ENCODE data around the gene RHOG. TPM values are rescaled to one million over a fixed set of nuclear protein-coding genes. Genes with fewer than 3 reads are reported as not detected.
A peak's percentile ranks its signal among the peaks of the same experiment; 100 is the strongest.
"Not testable (repeated sequence)": the region's sequence is repeated elsewhere in the genome, so short reads cannot be mapped to it uniquely, and the experiment has no call there.

The RHOG gene
- total RNA-seq, 2 experiments from 2014 or later: 158 to 172 TPM

DNA sequence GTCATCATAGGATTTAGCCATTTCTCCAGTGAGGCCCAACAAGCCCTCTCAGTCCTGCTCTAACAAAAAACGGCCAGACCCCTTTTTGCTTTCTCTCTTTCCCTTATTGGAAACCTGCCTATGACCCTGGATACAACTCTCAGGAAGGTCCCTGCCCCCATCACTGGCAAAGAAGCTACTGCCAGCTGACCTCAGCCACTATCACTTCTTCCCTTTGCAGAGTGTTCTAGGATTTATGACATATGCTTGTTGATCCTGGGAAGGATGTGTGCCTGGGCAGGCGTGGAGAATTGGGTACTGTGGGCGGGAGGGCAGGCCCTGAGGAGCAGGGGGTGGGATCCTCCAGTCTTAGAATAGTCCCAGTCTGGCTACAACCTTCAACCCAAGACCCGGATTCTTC is 24.9 kb downstream of the RHOG start:
- H3K27ac Mint-ChIP-seq: no peak overlapping the region
- DNase-seq: no peak
- POLR2A ChIA-PET: no interaction called here
- CTCF ChIA-PET: interaction anchor here (0.9 to 1.7 kb wide), 3 partner anchors 9 to 257 kb away, joined by 3 to 5 read pairs (median 3); no protein-coding TSS in a partner anchor
- peaks cover 3% of the 10 kb centered on the region for H3K4me1 Mint-ChIP-seq
- H3K36me3 Mint-ChIP-seq (ENCODE audit: low read depth): peaks cover 3% of the 10 kb centered on the region
- H3K9me3 Mint-ChIP-seq: no peaks in the 10 kb centered on the region
- H3K4me3 Mint-ChIP-seq: no peak overlapping the region
- H3K27me3 Mint-ChIP-seq: no peaks in the 10 kb centered on the region

DNA sequence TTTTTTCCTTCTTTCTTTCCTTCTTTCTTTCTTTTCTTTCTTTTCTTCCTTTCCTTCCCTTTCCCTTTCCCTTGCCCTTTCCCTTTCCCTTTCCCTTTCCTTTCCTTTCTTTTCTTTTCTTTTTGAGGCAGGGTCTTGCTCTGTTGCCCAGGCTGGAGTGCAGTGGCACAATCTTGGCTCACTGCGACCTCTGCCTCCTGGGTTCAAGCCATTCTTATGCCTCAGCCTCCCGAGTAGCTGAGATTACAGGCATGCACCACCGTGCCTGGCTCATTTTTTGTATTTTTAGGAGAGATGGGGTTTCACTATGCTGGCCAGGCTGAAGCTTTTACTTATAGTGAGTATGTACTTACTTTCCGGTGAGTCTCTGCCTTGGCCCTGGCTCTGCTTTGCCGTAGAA is 25.9 kb downstream of the RHOG start:
- H3K27me3 Mint-ChIP-seq; DNase-seq; H3K4me1 Mint-ChIP-seq; H3K9me3 Mint-ChIP-seq; POLR2A ChIA-PET; H3K4me3 Mint-ChIP-seq; H3K36me3 Mint-ChIP-seq (ENCODE audit: low read depth): not testable (repeated sequence)
- peak overlapping the region; percentile 47 for H3K27ac Mint-ChIP-seq
- CTCF ChIA-PET: interaction anchor here (1.3 to 3.2 kb wide), 4 partner anchors 8 to 39 kb away, joined by 3 to 9 read pairs (median 7); partner anchors contain the start of gene RHOG

DNA sequence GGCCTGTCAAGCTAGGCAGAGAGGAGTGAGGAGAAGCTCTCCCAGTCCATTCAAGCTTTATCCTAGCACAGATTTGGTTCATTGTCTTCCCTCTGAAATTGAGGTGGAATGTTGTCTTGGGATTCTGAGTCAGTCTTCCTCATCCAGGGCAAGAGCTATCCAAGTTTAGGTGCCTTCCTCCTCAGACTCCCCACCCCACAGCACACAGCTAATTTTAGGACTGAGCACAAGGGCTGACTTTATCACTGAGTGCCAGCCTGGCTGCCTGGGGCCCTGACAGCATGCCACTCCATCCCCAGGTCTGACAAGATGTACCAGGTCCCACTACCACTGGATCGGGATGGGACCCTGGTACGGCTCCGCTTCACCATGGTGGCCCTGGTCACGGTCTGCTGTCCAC is 29.8 kb downstream of the RHOG start:
- Mint-ChIP-seq H3K27ac (no peak overlapping the region), H3K9me3 (no peaks in the 10 kb centered on the region), H3K36me3 (ENCODE audit: low read depth) (no peaks in the 10 kb centered on the region), H3K4me3 (no peak overlapping the region), H3K4me1 (peaks cover 25% of the 10 kb centered on the region), H3K27me3 (no peaks in the 10 kb centered on the region)
- POLR2A ChIA-PET: no interaction called here
- no peak for DNase-seq
- CTCF ChIA-PET: interaction anchor here (0.7 to 5.3 kb wide), 6 partner anchors 8 to 262 kb away, joined by 3 to 38 read pairs (median 4); partner anchors contain the start of gene STIM1

DNA sequence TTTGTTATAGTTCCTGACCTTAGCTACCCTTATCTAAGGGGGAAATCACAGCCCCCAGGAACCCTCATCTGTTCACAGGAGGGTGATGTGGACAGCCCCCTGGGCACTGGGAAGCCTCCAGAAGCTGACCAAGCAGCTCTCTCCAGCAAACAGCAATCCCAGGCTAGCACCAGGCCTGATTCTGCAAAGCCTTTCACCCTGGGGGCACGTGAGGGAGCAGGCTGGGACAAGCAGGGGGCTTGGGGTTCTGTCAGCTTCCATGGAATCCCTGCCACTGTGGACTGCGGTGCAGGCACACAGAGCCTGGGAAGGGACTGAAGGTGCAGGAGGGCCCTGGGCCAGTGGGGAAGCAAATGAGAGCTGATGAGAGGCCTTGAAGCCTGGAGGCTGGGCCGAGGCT is 30.3 kb downstream of the RHOG start:
- Mint-ChIP-seq H3K4me3 (peak overlapping the region; percentile 22), H3K36me3 (ENCODE audit: low read depth) (no peaks in the 10 kb centered on the region), H3K9me3 (no peaks in the 10 kb centered on the region), H3K4me1 (peaks cover 25% of the 10 kb centered on the region), H3K27ac (no peak overlapping the region), H3K27me3 (no peaks in the 10 kb centered on the region)
- no peak for DNase-seq
- POLR2A ChIA-PET: interaction anchor here (0.6 kb wide), 1 partner anchor 10 kb away, joined by 4 read pairs; no protein-coding TSS in a partner anchor
- CTCF ChIA-PET: interaction anchor here (0.7 to 5.3 kb wide), 7 partner anchors 8 to 262 kb away, joined by 3 to 38 read pairs (median 4); partner anchors contain the start of gene NUP98

GRCh38 chr11:3809624-3809928 is 31.2 kb downstream of the RHOG start:
- H3K36me3 Mint-ChIP-seq (ENCODE audit: low read depth): no peaks in the 10 kb centered on the region
- POLR2A ChIA-PET: interaction anchor here (0.7 kb wide), 1 partner anchor 40 kb away, joined by 3 read pairs; no protein-coding TSS in a partner anchor
- CTCF ChIA-PET: interaction anchor here (0.5 to 5.3 kb wide), 13 partner anchors 9 to 272 kb away, joined by 3 to 38 read pairs (median 7); partner anchors contain the start of gene NUP98
- no peak overlapping the region for H3K4me3 Mint-ChIP-seq
- no peaks in the 10 kb centered on the region for H3K27me3 Mint-ChIP-seq
- no peak overlapping the region for H3K27ac Mint-ChIP-seq
- DNase-seq: no peak
- peaks cover 25% of the 10 kb centered on the region for H3K4me1 Mint-ChIP-seq
- H3K9me3 Mint-ChIP-seq: no peaks in the 10 kb centered on the region

DNA sequence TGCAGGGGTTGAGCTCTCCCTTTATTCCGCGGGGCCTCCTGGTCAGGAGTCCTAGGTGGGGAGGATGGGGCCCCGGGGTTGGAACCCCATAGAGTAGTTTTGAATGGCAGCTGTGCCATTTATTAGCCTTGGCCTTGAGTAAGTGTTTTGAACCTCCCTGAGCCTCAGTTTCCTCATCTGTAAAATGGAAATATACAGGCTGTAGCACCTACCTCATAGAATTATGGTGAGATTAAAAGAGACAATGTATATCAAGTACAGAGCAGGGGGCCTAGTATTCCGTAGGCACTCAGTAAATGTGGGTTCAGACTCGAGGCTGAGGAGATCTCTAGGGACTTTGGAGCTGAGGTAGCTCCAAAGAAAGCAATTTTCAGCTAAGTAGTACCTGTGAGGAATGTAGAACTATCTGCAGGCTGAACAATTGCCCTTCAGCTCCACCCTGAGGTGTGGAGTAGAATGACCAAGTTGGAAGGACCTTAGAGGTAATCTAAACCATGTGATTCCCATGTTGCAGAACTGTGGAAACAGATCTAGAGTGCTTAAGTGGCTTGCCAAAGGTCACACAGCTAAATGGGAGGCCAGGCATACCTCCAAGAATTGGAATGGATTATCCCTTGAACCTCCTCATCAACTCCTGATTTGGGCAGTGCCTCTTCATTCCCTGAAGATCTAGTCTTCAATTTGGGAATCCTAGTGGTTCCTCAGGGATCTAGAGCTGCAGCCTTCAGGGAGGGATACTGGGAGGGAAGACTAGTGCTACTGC is 31.7 kb downstream of the RHOG start:
- H3K27ac Mint-ChIP-seq: peak overlapping the region; percentile 75

DNA sequence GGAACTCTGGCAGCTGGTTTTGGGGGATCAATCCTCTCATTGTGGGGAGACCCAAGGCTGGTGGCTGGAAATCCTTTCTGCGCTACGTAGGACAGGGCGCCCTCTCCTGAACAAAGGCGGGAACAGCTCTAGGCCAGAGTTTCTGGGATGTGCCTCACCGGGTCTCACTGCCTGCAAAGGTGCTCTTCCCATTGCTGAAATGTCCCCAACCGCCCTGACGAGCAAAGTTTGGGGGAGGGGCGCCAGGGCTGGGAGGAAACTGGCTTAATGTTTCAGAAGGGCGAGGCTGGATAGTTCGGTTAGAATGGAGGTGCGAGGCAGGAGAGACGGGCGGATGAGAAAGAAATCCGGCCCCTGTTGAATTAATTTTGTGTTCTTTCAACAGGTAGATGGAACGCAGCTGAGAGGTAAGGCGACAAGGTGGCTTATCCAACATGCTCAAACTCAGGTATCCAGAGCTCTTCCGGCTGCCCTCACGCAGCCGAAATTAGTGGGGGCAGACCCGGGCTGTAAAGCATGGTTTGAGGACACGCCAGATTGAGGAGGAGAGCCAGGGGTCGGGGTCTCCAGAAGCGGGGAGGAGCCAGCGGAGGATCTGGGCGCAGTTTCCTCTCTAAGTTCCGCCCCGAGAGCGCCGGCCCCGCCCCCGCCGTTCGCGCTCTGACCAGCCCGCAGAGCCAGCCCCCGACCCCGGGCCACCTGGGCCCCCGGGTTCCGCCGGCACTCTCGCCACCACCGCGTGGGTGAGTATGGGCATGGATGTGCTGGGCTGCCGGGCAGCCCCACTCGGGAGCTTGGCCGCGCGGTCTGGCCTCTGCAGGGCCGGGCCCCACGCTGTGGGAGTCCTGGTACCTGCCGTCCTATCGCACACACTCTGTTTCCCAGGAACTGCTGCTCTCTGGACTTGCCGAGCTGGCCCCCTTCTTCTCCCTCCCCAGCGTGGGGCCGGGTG is 32.6 kb downstream of the RHOG start, which contains the start of gene PGAP2:
PGAP2 (plus strand) TSS at position 652 of the 952 bp plus-strand sequence. CDS start 2,700 bp downstream, outside the sequence.
- POLR2A ChIA-PET: interaction anchor here (0.6 kb wide), 1 partner anchor 412 kb away, joined by 7 read pairs; no protein-coding TSS in a partner anchor
- Mint-ChIP-seq H3K9me3 (no peaks in the 10 kb centered on the region), H3K27me3 (no peaks in the 10 kb centered on the region), H3K4me1 (peaks cover 26% of the 10 kb centered on the region), H3K4me3 (peak within 1 kb of the TSS; percentile 86), H3K36me3 (ENCODE audit: low read depth) (no peaks in the 10 kb centered on the region), H3K27ac (peak within 1 kb of the TSS; percentile 90)
- DNase-seq: peak; percentile 67
- CTCF ChIA-PET: interaction anchor here (0.6 to 5.3 kb wide), 24 partner anchors 11 to 843 kb away, joined by 3 to 38 read pairs (median 6); partner anchors contain the start of genes NUP98 and RHOG

More for the DNA sequence above, 31.7 kb downstream of the RHOG start:
- DNase-seq: peak; percentile 71
- CTCF ChIA-PET: interaction anchor here (0.5 to 5.3 kb wide), 24 partner anchors 10 to 283 kb away, joined by 3 to 38 read pairs (median 6); partner anchors contain the start of genes NUP98 and RHOG
- POLR2A ChIA-PET: interaction anchor here (0.7 kb wide), 1 partner anchor 41 kb away, joined by 3 read pairs; no protein-coding TSS in a partner anchor
- Mint-ChIP-seq H3K9me3 (no peaks in the 10 kb centered on the region), H3K36me3 (ENCODE audit: low read depth) (no peaks in the 10 kb centered on the region), H3K4me1 (peaks cover 26% of the 10 kb centered on the region), H3K27me3 (no peaks in the 10 kb centered on the region), H3K4me3 (peak overlapping the region; percentile 86)

- Mint-ChIP-seq H3K9me3 (no peaks in the 10 kb centered on the region), H3K36me3 (ENCODE audit: low read depth) (no peaks in the 10 kb centered on the region), H3K27me3 (no peaks in the 10 kb centered on the region), H3K4me3 (no peak overlapping the region), H3K4me1 (peaks cover 27% of the 10 kb centered on the region), H3K27ac (no peak overlapping the region)
- ChIA-PET CTCF (no interaction called here), POLR2A (no interaction called here)
- DNase-seq: no peak
These were observed 36.8 kb downstream of the RHOG start for GRCh38 chr11:3803726-3804495.

DNA sequence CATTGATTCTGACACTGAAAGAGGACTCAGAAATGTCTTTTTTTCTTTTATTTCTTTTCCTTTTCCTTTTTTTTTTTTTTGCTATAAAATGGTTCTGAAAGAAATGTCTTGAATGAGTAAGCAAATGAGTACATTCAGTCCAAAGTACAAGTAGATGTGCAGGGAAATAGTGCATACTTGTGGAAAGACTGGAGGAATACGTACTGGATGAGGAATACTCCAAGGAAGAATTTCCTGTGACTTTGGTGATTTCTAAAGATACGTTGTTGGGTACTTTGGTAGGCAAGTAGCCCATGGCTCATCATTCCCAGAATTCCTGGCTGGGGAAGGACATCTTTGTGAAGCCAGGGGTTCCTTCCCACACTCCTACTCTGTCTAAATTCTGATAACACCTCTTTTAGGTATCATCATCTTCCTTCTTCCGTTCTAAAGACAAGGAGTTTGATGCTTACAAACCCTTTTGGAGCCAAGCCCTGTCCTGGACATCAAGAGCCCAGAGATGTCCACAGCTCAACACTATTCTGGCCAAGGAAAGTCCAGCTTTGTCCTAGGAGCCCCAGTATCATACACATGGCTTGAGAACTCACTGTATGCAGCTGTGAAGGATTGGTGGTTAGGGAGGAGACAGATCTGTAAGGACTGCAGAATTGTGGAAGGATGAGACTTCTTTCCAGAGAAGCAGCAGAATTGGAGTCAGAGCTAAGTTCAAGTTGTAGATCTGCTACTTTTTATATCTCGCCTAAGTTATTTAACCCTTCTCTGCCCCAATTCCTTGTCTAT is 38.6 kb downstream of the RHOG start:
- Mint-ChIP-seq H3K27ac (peak overlapping the region; percentile 4), H3K36me3 (ENCODE audit: low read depth) (no peaks in the 10 kb centered on the region), H3K27me3 (no peaks in the 10 kb centered on the region), H3K4me3 (no peak overlapping the region), H3K9me3 (no peaks in the 10 kb centered on the region), H3K4me1 (peaks cover 22% of the 10 kb centered on the region)
- ChIA-PET POLR2A (no interaction called here), CTCF (no interaction called here)
- DNase-seq: no peak

DNA sequence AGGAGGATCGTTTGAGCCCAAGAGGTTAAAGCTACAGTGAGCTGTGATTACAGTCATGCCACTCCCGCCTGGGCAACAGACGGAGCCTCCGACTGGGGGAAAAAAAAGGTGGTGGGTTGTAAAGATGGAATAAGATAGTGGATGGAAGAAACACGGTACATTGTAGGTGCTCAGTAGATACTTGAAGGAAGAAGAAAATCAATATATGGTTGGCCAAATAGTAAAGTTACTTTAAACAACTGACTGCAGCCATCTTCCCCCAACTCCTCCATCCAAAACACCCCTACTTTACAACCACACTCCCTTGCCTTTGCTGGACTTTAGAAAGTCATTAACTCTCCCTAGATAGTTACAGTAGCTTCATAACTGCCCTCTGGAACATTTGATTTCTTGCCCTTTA is 40.9 kb downstream of the RHOG start:
- CTCF ChIA-PET: interaction anchor here (1.6 to 4.8 kb wide), 2 partner anchors 8 to 41 kb away, joined by 5 to 37 read pairs; partner anchors contain the start of genes PGAP2 and RHOG
- Mint-ChIP-seq H3K36me3 (ENCODE audit: low read depth) (peaks cover 7% of the 10 kb centered on the region), H3K4me1 (peaks cover 38% of the 10 kb centered on the region), H3K27me3 (no peaks in the 10 kb centered on the region), H3K4me3 (no peak overlapping the region), H3K27ac (no peak overlapping the region), H3K9me3 (no peaks in the 10 kb centered on the region)
- POLR2A ChIA-PET: no interaction called here
- DNase-seq: no peak

- peaks cover 8% of the 10 kb centered on the region for H3K36me3 Mint-ChIP-seq (ENCODE audit: low read depth)
- no peaks in the 10 kb centered on the region for H3K9me3 Mint-ChIP-seq
- peaks cover 43% of the 10 kb centered on the region for H3K4me1 Mint-ChIP-seq
- ChIA-PET POLR2A (no interaction called here), CTCF (interaction anchor here (1.6 to 4.8 kb wide), 3 partner anchors 9 to 275 kb away, joined by 3 to 37 read pairs (median 5); partner anchors contain the start of genes PGAP2 and RHOG)
- H3K27me3 Mint-ChIP-seq: no peaks in the 10 kb centered on the region
- H3K4me3 Mint-ChIP-seq: peak overlapping the region; percentile 86
- H3K27ac Mint-ChIP-seq: peak overlapping the region; percentile 95
- no peak for DNase-seq
These were observed 41.6 kb downstream of the RHOG start for GRCh38 chr11:3799143-3799542.

Data from activated CD4-positive, alpha-beta T cell treated with anti-CD3 and anti-CD28 coated beads, Interleukin-2, amount 10 ng/mL, durations not matched to agents 7 days and 5 days (primary cell).